ENCODE results near the gene GUCD1. TPM values are rescaled to one million over a fixed set of nuclear protein-coding genes. Genes with fewer than 3 reads are reported as not detected.
A peak's percentile ranks its signal among the peaks of the same experiment; 100 is the strongest.

GUCD1 gene
- total and polyA plus RNA-seq, 2 of the 13 experiments (the other 11 are each of a cell fraction or from before 2014, with no cell fraction given): 128 to 245 TPM

- TF ChIP-seq RFXAP (CRISPR knock-in tag; IDR thresholded peaks at IDR 0.05; ENCODE audit: borderline replicate concordance): no peak
- no peak for TF ChIP-seq EED (CRISPR knock-in tag; IDR thresholded peaks at IDR 0.05)
- TF ChIP-seq, protein P1, sequence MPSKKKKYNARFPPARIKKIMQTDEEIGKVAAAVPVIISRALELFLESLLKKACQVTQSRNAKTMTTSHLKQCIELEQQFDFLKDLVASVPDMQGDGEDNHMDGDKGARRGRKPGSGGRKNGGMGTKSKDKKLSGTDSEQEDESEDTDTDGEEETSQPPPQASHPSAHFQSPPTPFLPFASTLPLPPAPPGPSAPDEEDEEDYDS (CRISPR knock-in tag; IDR thresholded peaks at IDR 0.05): peak; percentile 38; the same call in 1 of the 2 replicates
- TF ChIP-seq PHB2 (IDR thresholded peaks at IDR 0.05; ENCODE audit: partially characterized antibody): no peak
- TF ChIP-seq ZNF550 (CRISPR knock-in tag; IDR thresholded peaks at IDR 0.05; ENCODE audit: borderline replicate concordance): no peak
- TF ChIP-seq ZNF546 (CRISPR knock-in tag; conservative IDR thresholded peaks at IDR 0.05): no peak
- TF ChIP-seq ZBTB20 (CRISPR knock-in tag; IDR thresholded peaks at IDR 0.05; ENCODE audit: borderline replicate concordance, low read depth): no peak
- TF ChIP-seq GTF2F1 (IDR thresholded peaks at IDR 0.05; ENCODE audit: low read length): no peak
- TF ChIP-seq ONECUT2 (CRISPR knock-in tag; IDR thresholded peaks at IDR 0.05): no peak
- TF ChIP-seq, protein P2, sequence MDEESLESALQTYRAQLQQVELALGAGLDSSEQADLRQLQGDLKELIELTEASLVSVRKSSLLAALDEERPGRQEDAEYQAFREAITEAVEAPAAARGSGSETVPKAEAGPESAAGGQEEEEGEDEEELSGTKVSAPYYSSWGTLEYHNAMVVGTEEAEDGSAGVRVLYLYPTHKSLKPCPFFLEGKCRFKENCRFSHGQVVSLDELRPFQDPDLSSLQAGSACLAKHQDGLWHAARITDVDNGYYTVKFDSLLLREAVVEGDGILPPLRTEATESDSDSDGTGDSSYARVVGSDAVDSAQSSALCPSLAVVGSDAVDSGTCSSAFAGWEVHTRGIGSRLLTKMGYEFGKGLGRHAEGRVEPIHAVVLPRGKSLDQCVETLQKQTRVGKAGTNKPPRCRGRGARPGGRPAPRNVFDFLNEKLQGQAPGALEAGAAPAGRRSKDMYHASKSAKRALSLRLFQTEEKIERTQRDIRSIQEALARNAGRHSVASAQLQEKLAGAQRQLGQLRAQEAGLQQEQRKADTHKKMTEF (CRISPR knock-in tag; IDR thresholded peaks at IDR 0.05): 0 out of 2 replicates have a peak, but pooled peaks have one; percentile 32
- TF ChIP-seq ZNF790 (CRISPR knock-in tag; IDR thresholded peaks at IDR 0.05; ENCODE audit: borderline replicate concordance): no peak
- no peak for TF ChIP-seq ZNF883 (CRISPR knock-in tag; IDR thresholded peaks at IDR 0.05; ENCODE audit: not compliant biosample characterization)
- TF ChIP-seq, protein P3, sequence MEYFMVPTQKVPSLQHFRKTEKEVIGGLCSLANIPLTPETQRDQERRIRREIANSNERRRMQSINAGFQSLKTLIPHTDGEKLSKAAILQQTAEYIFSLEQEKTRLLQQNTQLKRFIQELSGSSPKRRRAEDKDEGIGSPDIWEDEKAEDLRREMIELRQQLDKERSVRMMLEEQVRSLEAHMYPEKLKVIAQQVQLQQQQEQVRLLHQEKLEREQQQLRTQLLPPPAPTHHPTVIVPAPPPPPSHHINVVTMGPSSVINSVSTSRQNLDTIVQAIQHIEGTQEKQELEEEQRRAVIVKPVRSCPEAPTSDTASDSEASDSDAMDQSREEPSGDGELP (IDR thresholded peaks at IDR 0.05; ENCODE audit: borderline replicate concordance, low read depth): no peak
- no peak for TF ChIP-seq MEIS1 (CRISPR knock-in tag; IDR thresholded peaks at IDR 0.05; ENCODE audit: borderline replicate concordance)
- TF ChIP-seq, protein P4, sequence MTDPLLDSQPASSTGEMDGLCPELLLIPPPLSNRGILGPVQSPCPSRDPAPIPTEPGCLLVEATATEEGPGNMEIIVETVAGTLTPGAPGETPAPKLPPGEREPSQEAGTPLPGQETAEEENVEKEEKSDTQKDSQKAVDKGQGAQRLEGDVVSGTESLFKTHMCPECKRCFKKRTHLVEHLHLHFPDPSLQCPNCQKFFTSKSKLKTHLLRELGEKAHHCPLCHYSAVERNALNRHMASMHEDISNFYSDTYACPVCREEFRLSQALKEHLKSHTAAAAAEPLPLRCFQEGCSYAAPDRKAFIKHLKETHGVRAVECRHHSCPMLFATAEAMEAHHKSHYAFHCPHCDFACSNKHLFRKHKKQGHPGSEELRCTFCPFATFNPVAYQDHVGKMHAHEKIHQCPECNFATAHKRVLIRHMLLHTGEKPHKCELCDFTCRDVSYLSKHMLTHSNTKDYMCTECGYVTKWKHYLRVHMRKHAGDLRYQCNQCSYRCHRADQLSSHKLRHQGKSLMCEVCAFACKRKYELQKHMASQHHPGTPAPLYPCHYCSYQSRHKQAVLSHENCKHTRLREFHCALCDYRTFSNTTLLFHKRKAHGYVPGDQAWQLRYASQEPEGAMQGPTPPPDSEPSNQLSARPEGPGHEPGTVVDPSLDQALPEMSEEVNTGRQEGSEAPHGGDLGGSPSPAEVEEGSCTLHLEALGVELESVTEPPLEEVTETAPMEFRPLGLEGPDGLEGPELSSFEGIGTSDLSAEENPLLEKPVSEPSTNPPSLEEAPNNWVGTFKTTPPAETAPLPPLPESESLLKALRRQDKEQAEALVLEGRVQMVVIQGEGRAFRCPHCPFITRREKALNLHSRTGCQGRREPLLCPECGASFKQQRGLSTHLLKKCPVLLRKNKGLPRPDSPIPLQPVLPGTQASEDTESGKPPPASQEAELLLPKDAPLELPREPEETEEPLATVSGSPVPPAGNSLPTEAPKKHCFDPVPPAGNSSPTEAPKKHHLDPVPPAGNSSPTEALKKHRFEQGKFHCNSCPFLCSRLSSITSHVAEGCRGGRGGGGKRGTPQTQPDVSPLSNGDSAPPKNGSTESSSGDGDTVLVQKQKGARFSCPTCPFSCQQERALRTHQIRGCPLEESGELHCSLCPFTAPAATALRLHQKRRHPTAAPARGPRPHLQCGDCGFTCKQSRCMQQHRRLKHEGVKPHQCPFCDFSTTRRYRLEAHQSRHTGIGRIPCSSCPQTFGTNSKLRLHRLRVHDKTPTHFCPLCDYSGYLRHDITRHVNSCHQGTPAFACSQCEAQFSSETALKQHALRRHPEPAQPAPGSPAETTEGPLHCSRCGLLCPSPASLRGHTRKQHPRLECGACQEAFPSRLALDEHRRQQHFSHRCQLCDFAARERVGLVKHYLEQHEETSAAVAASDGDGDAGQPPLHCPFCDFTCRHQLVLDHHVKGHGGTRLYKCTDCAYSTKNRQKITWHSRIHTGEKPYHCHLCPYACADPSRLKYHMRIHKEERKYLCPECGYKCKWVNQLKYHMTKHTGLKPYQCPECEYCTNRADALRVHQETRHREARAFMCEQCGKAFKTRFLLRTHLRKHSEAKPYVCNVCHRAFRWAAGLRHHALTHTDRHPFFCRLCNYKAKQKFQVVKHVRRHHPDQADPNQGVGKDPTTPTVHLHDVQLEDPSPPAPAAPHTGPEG (CRISPR knock-in tag; IDR thresholded peaks at IDR 0.05): no peak
- TF ChIP-seq FOXA1 (IDR thresholded peaks at IDR 0.05): no peak
- no peak for TF ChIP-seq FOXA1 (CRISPR knock-in tag; IDR thresholded peaks at IDR 0.05)
- TF ChIP-seq, protein P5, sequence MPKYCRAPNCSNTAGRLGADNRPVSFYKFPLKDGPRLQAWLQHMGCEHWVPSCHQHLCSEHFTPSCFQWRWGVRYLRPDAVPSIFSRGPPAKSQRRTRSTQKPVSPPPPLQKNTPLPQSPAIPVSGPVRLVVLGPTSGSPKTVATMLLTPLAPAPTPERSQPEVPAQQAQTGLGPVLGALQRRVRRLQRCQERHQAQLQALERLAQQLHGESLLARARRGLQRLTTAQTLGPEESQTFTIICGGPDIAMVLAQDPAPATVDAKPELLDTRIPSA (CRISPR knock-in tag; IDR thresholded peaks at IDR 0.05; ENCODE audit: borderline replicate concordance): no peak
- TF ChIP-seq FOXC1 (CRISPR knock-in tag; IDR thresholded peaks at IDR 0.05; ENCODE audit: borderline replicate concordance): no peak
- no peak for TF ChIP-seq NCOA1 (CRISPR knock-in tag; IDR thresholded peaks at IDR 0.05)
- no peak for TF ChIP-seq SIN3A (IDR thresholded peaks at IDR 0.05; ENCODE audit: borderline replicate concordance, low read depth, low read length)
These were observed 9.6 kb upstream of the GUCD1 start (continued) for GRCh38 chr22:24564376-24565058.
